Measurements from ENCODE around the gene TIMP1. TPM values are rescaled to one million over a fixed set of nuclear protein-coding genes. Genes with fewer than 3 reads are reported as not detected.

The TIMP1 gene
- total and polyA plus RNA-seq, 10 of the 15 experiments (the other 5 are each of a cell fraction or from before 2014, with no cell fraction given): 101 to 341 (median 134) TPM

DNA sequence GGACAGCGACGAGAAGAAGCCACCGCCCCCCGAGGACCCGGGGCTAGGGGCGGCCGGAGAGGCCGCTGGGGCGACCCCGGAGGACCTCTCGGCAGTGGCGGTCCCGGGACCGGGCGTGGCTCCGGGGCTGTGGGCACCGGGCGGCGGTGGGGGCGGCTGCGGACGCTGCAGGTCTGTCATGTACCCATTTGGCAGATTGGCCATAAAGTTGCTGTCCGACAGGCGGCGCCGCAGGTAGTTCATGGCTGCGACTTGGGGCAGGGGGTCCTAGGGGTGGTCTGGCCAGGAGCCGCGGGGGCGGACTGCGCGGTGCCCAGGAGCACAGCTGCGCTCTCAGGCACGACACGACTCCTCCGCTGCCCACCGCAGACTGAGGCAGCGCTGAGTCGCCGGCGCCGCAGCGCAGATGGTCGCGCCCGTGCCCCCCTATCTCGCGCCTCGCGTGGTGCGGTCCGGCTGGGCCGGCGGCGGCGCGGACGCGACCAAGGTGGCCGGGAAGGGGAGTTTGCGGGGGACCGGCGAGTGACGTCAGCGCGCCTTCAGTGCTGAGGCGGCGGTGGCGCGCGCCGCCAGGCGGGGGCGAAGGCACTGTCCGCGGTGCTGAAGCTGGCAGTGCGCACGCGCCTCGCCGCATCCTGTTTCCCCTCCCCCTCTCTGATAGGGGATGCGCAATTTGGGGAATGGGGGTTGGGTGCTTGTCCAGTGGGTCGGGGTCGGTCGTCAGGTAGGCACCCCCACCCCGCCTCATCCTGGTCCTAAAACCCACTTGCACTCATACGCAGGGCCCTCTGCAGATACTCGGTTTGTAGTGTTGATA is 37.5 kb downstream of the TIMP1 start, which contains the start of gene SYN1 (continued):
- TF ChIP-seq RB1 (IDR thresholded peaks at IDR 0.05; ENCODE audit: borderline replicate concordance) (peak; percentile 73; the same call in 1 of the 2 replicates), MXI1 (IDR thresholded peaks at IDR 0.05; ENCODE audit: low read depth, low read length) (peak; percentile 83), NR2C1 (IDR thresholded peaks at IDR 0.05) (no peak), BCLAF1 (IDR thresholded peaks at IDR 0.05) (peak; percentile 90), TBL1XR1 (IDR thresholded peaks at IDR 0.05; ENCODE audit: low read depth, low read length) (0 out of 2 replicates have a peak, but pooled peaks have one; percentile 23), ZNF24 (IDR thresholded peaks at IDR 0.05) (no peak), CBFB (IDR thresholded peaks at IDR 0.05; ENCODE audit: low read depth) (no peak), SRF (IDR thresholded peaks at IDR 0.05; ENCODE audit: low read depth in 2 of 2, low read length in 2 of 2) (0 out of 4 replicates have a peak, but pooled peaks of 1 of the 2 experiments have one; percentile 11), ATF7 (IDR thresholded peaks at IDR 0.05; ENCODE audit: low read depth) (peak; percentile 45; the same call in 1 of the 2 replicates), MAX (IDR thresholded peaks at IDR 0.05; ENCODE audit: low read depth, low read length) (0 out of 2 replicates have a peak, but pooled peaks have one; percentile 38), JUND (IDR thresholded peaks at IDR 0.05; ENCODE audit: low read depth, low read length) (peak; percentile 96), SIN3A (IDR thresholded peaks at IDR 0.05; ENCODE audit: low read depth, low read length) (peak; percentile 71; the same call in 1 of the 2 replicates), SMARCA5 (IDR thresholded peaks at IDR 0.05) (peak; percentile 56; the same call in 1 of the 2 replicates), NRF1 (conservative IDR thresholded peaks at IDR 0.05; ENCODE audit: low read depth, low read length) (peak; percentile 47; the same call in 1 of the 2 replicates), IKZF2 (IDR thresholded peaks at IDR 0.05) (no peak), KDM1A (IDR thresholded peaks at IDR 0.05; ENCODE audit: borderline replicate concordance) (no peak), RUNX3 (IDR thresholded peaks at IDR 0.05; ENCODE audit: low read length) (peak; percentile 37), SPI1 (IDR thresholded peaks at IDR 0.05; ENCODE audit: borderline replicate concordance, insufficient read depth, low read depth, low read length) (no peak), ETV6 (conservative IDR thresholded peaks at IDR 0.05 in 1 of 2, IDR thresholded peaks at IDR 0.05 in 1 of 2; ENCODE audit: borderline replicate concordance in 1 of 2, low read depth in 1 of 2) (no peak)
- TF ChIP-seq, protein P1, sequence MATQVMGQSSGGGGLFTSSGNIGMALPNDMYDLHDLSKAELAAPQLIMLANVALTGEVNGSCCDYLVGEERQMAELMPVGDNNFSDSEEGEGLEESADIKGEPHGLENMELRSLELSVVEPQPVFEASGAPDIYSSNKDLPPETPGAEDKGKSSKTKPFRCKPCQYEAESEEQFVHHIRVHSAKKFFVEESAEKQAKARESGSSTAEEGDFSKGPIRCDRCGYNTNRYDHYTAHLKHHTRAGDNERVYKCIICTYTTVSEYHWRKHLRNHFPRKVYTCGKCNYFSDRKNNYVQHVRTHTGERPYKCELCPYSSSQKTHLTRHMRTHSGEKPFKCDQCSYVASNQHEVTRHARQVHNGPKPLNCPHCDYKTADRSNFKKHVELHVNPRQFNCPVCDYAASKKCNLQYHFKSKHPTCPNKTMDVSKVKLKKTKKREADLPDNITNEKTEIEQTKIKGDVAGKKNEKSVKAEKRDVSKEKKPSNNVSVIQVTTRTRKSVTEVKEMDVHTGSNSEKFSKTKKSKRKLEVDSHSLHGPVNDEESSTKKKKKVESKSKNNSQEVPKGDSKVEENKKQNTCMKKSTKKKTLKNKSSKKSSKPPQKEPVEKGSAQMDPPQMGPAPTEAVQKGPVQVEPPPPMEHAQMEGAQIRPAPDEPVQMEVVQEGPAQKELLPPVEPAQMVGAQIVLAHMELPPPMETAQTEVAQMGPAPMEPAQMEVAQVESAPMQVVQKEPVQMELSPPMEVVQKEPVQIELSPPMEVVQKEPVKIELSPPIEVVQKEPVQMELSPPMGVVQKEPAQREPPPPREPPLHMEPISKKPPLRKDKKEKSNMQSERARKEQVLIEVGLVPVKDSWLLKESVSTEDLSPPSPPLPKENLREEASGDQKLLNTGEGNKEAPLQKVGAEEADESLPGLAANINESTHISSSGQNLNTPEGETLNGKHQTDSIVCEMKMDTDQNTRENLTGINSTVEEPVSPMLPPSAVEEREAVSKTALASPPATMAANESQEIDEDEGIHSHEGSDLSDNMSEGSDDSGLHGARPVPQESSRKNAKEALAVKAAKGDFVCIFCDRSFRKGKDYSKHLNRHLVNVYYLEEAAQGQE (IDR thresholded peaks at IDR 0.05; ENCODE audit: low read depth, low read length): peak; percentile 98
- TF ChIP-seq, protein P2, sequence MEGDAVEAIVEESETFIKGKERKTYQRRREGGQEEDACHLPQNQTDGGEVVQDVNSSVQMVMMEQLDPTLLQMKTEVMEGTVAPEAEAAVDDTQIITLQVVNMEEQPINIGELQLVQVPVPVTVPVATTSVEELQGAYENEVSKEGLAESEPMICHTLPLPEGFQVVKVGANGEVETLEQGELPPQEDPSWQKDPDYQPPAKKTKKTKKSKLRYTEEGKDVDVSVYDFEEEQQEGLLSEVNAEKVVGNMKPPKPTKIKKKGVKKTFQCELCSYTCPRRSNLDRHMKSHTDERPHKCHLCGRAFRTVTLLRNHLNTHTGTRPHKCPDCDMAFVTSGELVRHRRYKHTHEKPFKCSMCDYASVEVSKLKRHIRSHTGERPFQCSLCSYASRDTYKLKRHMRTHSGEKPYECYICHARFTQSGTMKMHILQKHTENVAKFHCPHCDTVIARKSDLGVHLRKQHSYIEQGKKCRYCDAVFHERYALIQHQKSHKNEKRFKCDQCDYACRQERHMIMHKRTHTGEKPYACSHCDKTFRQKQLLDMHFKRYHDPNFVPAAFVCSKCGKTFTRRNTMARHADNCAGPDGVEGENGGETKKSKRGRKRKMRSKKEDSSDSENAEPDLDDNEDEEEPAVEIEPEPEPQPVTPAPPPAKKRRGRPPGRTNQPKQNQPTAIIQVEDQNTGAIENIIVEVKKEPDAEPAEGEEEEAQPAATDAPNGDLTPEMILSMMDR (IDR thresholded peaks at IDR 0.05 in 2 of 3, conservative IDR thresholded peaks at IDR 0.05 in 1 of 3; ENCODE audit: control insufficient read depth in 2 of 3, extremely low read depth in 1 of 3, insufficient read depth in 1 of 3, low read depth in 3 of 3, low read length in 3 of 3): peak in 2 of 3 experiments; percentile 26 to 34; a peak in 3 of 6 replicates

Measured in GM12878 (cell line).